Erythroblast (primary cell): ENCODE results near the gene CD48.

Experiments
- GATA1 ChIP-seq: IDR thresholded peaks from 2 replicates; pipeline ENCODE4 v1.6.1; 2011; ENCODE audit warnings: low read depth, mild to moderate bottlenecking, control low read depth, low read length, moderate library complexity
- POLR2A ChIP-seq: IDR thresholded peaks from 2 replicates; pipeline ENCODE4 v1.6.1; 2011; ENCODE audit warnings: mild to moderate bottlenecking, low read length

- TF ChIP-seq POLR2A (no peak), GATA1 (no peak)
These were observed 30.2 kb upstream of the CD48 start for GRCh38 chr1:160741612-160742348.
